ENCODE data around the gene RELCH.

RELCH gene

GRCh38 chr18:62249478-62250097 lies 62.5 kb downstream of the RELCH start:
- peak; percentile 63 for DNase-seq (ENCODE audit: low spot score)

GRCh38 chr18:62250475-62250874 lies 63.4 kb downstream of the RELCH start:
- DNase-seq (ENCODE audit: low spot score) = no peak

GRCh38 chr18:62258093-62258492 lies 71.0 kb downstream of the RELCH start:
- no peak for DNase-seq (ENCODE audit: low spot score)

GRCh38 chr18:62258616-62259015 lies 71.6 kb downstream of the RELCH start:
- no peak for DNase-seq (ENCODE audit: low spot score)

GRCh38 chr18:62262061-62262460 lies 75.0 kb downstream of the RELCH start:
- DNase-seq (ENCODE audit: low spot score) = no peak

- no peak for DNase-seq (ENCODE audit: low spot score)
Measured at GRCh38 chr18:62264984-62265383, 77.9 kb downstream of the RELCH start.

GRCh38 chr18:62277045-62277444 lies 90.0 kb downstream of the RELCH start:
- no peak for DNase-seq (ENCODE audit: low spot score)

- peak; percentile 4 for DNase-seq (ENCODE audit: low spot score)
Measured at GRCh38 chr18:62279561-62279960, 92.5 kb downstream of the RELCH start.

GRCh38 chr18:62280058-62280457 lies 93.0 kb downstream of the RELCH start:
- no peak for DNase-seq (ENCODE audit: low spot score)

GRCh38 chr18:62280786-62281185 lies 93.7 kb downstream of the RELCH start:
- DNase-seq (ENCODE audit: low spot score) = no peak

- no peak for DNase-seq (ENCODE audit: low spot score)
Measured at GRCh38 chr18:62281684-62282083, 94.6 kb downstream of the RELCH start.

- no peak for DNase-seq (ENCODE audit: low spot score)
Measured at GRCh38 chr18:62282188-62282629, 95.2 kb downstream of the RELCH start.

- no peak for DNase-seq (ENCODE audit: low spot score)
Measured at GRCh38 chr18:62284637-62285036, 97.6 kb downstream of the RELCH start.

GRCh38 chr18:62285281-62285680 lies 98.2 kb downstream of the RELCH start:
- DNase-seq (ENCODE audit: low spot score) = no peak

- no peak for DNase-seq (ENCODE audit: low spot score)
Measured at GRCh38 chr18:62287781-62288664, 101.0 kb downstream of the RELCH start.

- DNase-seq (ENCODE audit: low spot score) = no peak
Measured at GRCh38 chr18:62288665-62289008, 101.6 kb downstream of the RELCH start.

- DNase-seq (ENCODE audit: low spot score) = no peak
Measured at GRCh38 chr18:62289047-62289446, 102.0 kb downstream of the RELCH start.

- no peak for DNase-seq (ENCODE audit: low spot score)
Measured at GRCh38 chr18:62294073-62294472, 107.0 kb downstream of the RELCH start.

GRCh38 chr18:62300359-62300963 lies 113.4 kb downstream of the RELCH start:
- DNase-seq (ENCODE audit: low spot score) = no peak

GRCh38 chr18:62301322-62301721 lies 114.3 kb downstream of the RELCH start:
- no peak for DNase-seq (ENCODE audit: low spot score)

GRCh38 chr18:62312851-62313250 lies 125.8 kb downstream of the RELCH start:
- no peak for DNase-seq (ENCODE audit: low spot score)

- DNase-seq (ENCODE audit: low spot score) = no peak
Measured at GRCh38 chr18:62318228-62319180, 131.4 kb downstream of the RELCH start.
